ENCODE results near the gene ASPG.

The ASPG gene

GRCh38 chr14:104107101-104107581 lies 21.6 kb downstream of the ASPG start:
- DNase-seq = no peak

- no peak for DNase-seq
Observed at GRCh38 chr14:104107611-104108569, 22.4 kb downstream of the ASPG start.

GRCh38 chr14:104108570-104109541 lies 23.4 kb downstream of the ASPG start:
- no peak for DNase-seq

- no peak for DNase-seq
Observed at GRCh38 chr14:104109731-104110361, 24.3 kb downstream of the ASPG start.

- no peak for DNase-seq
Observed at GRCh38 chr14:104110491-104111209, 25.1 kb downstream of the ASPG start.

GRCh38 chr14:104111301-104112112 lies 26.0 kb downstream of the ASPG start:
- DNase-seq = no peak

- no peak for DNase-seq
Observed at GRCh38 chr14:104112113-104112505, 26.6 kb downstream of the ASPG start.

- DNase-seq = no peak
Observed at GRCh38 chr14:104112609-104113571, 27.4 kb downstream of the ASPG start.

- DNase-seq = no peak
Observed at GRCh38 chr14:104113631-104114420, 28.3 kb downstream of the ASPG start.

- no peak for DNase-seq
Observed at GRCh38 chr14:104114421-104115130, 29.1 kb downstream of the ASPG start.

- DNase-seq = no peak
Observed at GRCh38 chr14:104115131-104115600, 29.7 kb downstream of the ASPG start.

- no peak for DNase-seq
Observed at GRCh38 chr14:104115691-104116287, 30.3 kb downstream of the ASPG start.

- DNase-seq = no peak
Observed at GRCh38 chr14:104116288-104116755, 30.8 kb downstream of the ASPG start.

- DNase-seq = no peak
Observed at GRCh38 chr14:104116756-104117340, 31.3 kb downstream of the ASPG start.

GRCh38 chr14:104117341-104118005 lies 32.0 kb downstream of the ASPG start:
- no peak for DNase-seq

- no peak for DNase-seq
Observed at GRCh38 chr14:104118006-104118844, 32.7 kb downstream of the ASPG start.
